Right lobe of liver (tissue), 4 donors: ENCODE measurements around the gene SCAPER.
"Not testable (repeated sequence)": the region's sequence is repeated elsewhere in the genome, so short reads cannot be mapped to it uniquely, and the experiment has no call there.

Experiments used
- CTCF ChIP-seq, 4 donors: fragments of 200-600 bp in 3 of 4; fragments of 450-650 bp in 1 of 4; IDR thresholded peaks; one replicate each; pipeline versions ENCODE4 v1.5.1 to v1.8.0; 2016 to 2022; ENCODE audit warnings: antibody characterized with exemption in 4 of 4, mild to moderate bottlenecking in 2 of 4
- POLR2A ChIP-seq: fragments of 450-650 bp; IDR thresholded peaks from one replicate; pipeline ENCODE4 v1.6.1; 2017; ENCODE audit warnings: antibody characterized with exemption, mild to moderate bottlenecking
- donor health status: DM: no; HTN: no; CAD: no.
- donor health status: DM: no; HTN: no; CAD: no.
- donor health status: DM: no; HTN: yes; CAD: no.

- not testable (repeated sequence) for TF ChIP-seq CTCF (IDR thresholded peaks at IDR 0.05); POLR2A
These were observed 5.2 kb downstream of the SCAPER start for GRCh38 chr15:76899931-76900310.
